CD4-positive, alpha-beta T cell treated with Interferon alpha-2 for 1 hour (primary cell): ENCODE measurements around the gene TBL3.

ENCODE experiments used
- DNase-seq, 2 donors: peaks; one replicate each; pipeline ENCODE4 v3.0.0-alpha.2; 2020 to 2022

The TBL3 gene

GRCh38 chr16:1965396-1966001, 6.4 kb upstream of the TBL3 start:
- peak in 1 of 2 donors; percentile 38 for DNase-seq

- no peak for DNase-seq
These were observed 5.4 kb upstream of the TBL3 start, which contains the start of gene RNF151 for GRCh38 chr16:1966460-1966859. Gene RNF151 (plus strand): TSS chr16:1966856. CDS start chr16:1966882, 26 bp downstream.

DNA sequence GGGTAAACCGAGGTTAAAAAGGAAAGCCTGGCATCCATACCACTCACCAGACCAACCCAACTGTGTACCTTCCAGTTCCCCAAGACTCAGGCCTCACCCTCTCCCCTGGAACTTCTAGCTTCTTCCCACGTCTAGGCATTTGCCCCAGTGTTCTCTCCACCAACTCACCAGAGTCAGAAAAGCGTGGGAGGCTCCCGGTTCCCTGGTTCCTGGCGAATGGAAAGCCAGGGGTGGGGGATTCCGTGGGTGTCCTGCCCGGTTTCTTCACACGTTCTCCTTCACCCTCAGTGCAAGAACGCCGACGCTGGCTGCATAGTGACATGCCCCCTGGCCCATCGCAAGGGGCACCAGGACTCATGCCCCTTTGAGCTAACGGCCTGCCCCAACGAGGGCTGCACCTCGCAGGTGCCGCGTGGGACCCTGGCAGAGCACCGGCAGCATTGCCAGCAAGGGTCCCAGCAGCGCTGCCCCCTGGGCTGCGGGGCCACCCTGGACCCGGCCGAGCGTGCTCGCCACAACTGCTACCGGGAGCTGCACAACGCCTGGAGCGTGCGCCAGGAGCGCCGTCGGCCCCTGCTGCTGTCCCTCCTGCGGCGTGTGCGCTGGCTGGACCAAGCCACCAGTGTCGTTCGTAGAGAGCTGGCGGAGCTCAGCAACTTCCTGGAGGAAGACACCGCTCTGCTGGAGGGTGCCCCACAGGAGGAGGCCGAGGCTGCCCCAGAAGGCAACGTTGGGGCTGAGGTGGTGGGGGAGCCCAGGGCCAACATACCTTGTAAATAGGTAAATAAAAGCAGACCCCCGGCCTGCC, 3.5 kb upstream of the TBL3 start:
- DNase-seq, result no peak

DNA sequence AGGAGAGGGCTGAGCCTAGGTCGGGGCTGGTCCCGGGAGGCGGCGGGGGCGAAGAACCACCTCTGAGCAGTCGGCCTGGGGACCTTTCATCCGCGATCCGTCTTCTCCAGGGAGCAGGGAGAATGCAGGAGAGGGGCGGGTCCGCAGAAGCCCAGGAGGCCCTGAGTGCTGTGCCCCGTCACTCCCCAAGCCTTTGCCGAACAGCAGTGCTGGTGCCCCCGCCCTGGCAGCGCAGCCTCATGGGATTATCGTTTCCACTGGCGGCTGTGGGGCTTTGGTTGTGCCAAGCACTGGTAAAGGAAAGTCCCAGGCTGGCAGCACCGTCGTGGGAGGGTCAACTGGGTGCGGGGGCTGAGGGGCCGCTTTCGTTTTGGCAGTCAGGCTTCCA, 631 bp downstream of the TBL3 start:
- DNase-seq, result no peak

DNA sequence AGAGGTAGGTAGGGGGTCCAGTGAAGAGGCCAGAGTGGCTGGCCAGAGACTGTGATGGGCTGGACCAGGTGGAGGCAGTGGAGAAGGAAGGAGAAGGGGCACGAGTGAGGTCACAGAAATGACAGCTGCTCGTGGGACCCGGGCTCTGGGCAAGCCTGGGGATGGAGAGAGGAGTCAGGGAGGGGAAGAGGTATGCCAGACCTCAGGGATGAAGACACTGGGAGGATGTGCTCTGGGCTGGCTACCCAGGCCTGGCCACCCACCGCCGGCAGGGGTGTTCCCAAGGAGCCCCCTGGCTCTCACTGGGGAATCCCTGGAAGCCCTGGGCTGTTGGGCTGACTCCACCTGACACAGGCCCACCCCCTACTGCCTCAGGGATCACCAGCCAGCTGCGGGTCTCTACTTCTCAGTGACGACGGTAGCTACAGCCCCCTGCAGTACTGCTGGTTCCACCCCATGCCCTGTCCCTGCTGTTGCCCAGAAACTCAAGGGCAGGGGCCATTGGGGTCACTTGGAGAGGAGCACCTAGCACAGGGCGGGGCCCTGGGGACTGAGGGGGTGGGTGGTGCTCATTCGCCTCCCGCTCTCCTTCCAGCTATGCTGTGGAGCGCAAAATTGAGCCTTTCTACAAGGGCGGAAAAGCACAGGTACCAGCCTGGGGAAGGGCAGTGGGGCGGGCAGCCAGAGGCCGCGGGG, 1.8 kb downstream of the TBL3 start:
- no peak for DNase-seq

GRCh38 chr16:1974157-1975070, 2.6 kb downstream of the TBL3 start:
- DNase-seq, result no peak

GRCh38 chr16:1975432-1976215, 3.8 kb downstream of the TBL3 start:
- DNase-seq, result no peak

DNA sequence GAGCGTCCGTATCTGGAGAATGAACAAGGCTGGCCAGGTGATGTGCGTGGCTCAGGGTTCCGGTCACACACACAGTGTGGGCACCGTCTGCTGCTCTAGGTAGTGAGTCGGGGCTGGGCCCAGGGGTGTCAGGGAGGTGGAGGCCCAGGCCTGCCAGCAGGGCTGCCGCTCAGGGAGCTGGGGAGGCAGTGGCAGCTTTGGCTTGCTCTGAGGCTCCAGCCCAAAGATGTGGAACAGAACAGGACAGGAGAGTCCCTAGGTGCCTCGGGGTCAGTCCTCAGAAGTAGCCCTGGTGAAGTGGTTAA, 4.3 kb downstream of the TBL3 start:
- no peak for DNase-seq

DNA sequence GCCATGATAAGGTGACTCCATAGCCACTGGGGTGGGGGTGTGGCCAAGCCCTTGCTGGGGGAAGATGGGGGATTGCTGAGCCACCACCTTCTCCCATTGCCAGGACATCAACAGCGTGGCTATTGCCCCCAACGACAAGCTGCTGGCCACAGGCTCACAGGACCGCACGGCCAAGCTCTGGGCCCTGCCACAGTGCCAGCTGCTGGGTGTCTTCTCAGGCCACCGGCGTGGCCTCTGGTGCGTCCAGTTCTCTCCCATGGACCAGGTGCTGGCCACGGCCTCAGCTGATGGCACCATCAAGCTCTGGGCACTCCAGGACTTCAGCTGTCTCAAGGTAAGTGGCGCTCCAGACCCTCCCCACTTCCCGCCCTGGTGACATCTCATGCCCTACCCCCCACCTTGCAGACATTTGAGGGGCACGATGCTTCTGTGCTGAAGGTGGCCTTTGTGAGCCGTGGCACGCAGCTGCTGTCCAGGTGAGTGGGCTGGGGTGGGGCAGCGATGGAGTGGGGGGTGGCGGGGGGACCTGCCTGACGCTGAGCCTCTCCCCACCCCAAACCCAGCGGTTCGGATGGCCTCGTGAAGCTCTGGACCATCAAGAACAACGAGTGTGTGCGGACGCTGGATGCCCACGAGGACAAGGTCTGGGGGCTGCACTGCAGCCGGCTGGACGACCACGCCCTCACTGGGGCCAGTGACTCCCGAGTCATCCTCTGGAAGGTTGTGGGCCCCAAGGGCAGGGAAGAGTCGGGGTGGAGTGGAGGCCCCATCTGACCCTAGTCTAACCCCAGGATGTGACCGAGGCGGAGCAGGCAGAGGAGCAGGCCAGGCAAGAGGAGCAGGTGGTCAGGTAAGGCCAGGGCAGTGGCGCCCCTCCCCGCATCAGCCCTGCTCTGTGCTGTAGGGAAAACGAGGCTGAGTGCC, 5.4 kb downstream of the TBL3 start:
- DNase-seq, result no peak

DNA sequence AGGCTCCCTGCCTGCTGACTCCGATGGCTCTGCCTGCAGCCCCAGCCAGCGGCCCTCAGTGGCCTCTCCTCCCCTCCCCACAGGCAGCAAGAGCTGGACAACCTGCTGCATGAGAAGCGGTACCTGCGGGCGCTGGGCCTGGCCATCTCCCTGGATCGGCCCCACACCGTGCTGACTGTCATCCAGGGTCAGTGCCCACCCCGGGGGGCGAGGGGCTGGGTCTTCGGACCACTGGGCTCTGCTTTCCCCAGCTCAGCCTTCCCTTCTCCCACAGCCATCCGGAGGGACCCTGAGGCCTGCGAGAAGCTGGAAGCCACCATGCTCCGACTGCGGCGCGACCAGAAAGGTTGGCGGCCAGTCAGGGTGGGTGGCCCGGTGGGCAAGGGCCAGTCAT, 6.0 kb downstream of the TBL3 start:
- DNase-seq, result no peak

- DNase-seq, result no peak
These were observed 6.7 kb downstream of the TBL3 start for GRCh38 chr16:1978476-1979120.

DNA sequence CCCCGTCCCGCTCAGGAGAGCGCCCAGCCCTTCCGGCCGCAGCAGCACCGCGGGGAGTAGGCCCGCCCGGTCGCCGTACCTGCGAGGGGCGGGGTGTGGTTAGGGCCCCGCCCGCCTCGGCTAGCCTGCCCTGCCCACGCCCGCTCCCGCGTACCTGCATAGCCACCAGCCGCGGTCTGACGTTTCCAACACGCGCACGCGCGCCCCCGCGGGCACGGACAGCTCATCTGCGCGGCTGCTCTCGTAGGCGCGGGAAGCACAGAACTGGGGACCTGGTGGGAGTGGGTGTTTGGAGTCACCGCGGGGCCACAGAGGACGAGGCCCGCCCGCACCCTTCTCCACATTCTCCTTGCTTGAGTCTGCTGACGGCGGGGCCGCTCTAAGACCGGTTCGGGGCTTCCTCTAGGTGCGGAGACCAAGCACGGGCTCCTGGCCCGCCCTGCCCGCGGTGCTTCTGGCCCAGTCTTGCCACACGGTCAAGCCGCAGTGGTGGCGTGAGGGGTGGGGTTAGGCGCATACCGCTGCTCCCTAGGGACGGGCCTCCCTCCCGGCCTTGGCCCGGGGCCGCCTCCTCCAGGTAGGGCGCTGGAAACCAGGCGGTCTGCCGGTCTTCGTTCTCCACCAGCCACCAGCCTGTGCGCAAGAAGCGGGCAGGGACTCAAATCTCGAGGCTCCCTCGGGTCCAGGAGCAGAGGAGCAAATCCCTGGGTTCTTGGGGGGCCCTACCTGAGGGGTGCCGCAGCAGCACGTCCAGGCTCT, 7.6 kb downstream of the TBL3 start:
- DNase-seq, result peak in 1 of 2 donors; percentile 52

DNA sequence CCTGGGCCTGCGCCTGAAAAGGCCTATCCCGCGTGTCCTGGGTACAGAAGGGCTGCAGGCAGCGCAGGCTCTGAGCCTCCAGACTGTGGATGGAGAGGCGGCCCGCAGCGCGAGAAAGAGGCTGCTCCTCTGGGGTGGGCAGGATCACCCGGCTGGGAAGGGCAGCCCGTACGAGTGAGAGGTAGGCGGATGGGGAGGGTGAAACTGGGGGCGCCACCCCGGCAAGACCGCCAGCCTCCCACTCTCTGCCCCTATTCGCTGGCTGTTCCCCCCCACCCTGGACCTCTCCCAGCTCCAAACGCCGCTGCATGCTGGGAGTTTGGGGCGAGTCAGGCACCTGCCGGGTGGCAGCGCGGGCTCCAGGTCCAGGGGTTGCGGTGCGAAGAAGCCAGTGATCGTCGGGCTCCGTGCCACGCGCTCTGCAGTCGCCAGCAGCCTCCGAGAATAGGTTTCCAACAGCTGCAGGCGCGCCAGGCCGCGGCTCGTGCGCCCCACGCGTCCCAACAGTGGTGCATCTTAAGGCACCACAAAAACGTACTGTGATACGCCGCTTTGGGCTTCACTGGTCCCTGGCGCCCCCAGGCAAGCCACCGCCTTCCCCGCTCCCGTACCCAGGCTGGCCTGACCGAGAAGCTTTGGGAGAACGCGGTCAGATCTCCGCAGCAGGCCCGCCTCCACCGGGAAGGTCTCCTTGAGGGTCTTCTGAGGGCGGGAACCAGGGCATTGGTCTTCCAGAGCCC, 8.3 kb downstream of the TBL3 start:
- DNase-seq, result no peak

DNA sequence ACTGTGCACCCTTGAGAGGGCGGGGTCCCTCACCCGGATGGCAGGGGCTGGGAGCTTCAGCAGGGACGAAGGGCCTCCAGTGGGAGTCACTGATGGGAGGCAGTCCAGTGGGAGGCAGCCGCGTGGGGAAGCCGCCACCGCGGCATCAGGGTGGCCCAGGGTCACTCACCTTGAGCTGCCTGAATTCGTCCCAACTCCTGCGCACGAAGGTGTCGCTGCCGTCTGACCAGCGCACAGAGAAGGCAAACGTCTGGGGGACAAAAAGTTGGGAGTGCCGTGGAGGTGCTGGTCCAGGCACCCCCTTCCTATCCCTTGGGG, 8.9 kb downstream of the TBL3 start:
- no peak for DNase-seq

DNA sequence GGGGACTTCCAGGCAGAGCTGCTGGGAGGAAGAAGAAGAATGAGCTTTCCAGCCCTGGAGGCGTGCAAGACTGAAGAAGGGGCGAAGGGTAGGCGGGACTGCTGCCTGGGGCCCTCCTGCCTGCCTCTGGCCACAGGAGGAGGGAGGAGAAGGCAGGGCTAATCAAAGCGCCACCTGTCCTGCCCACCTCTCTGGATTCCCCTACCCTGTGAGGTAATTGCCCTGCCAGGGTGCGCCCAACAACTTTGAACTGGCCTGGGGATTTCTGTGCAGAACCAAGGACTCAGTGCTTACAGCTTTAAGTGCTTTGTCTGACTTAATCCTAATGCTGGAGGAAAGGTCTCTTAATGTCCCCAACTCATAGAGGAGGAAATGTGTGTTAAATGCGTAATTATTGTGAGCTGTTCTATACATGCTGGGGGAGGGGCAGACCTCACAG, 9.6 kb downstream of the TBL3 start, which contains the start of gene NOXO1:
Gene NOXO1, minus strand, starts transcription at position 72 of the 439 bp plus-strand sequence. CDS start 290 bp downstream, outside the sequence.
- no peak for DNase-seq

- no peak for DNase-seq
These were observed 10.2 kb downstream of the TBL3 start for GRCh38 chr16:1982013-1982433.

- DNase-seq, result no peak
These were observed 11.2 kb downstream of the TBL3 start for GRCh38 chr16:1982991-1983543.

DNA sequence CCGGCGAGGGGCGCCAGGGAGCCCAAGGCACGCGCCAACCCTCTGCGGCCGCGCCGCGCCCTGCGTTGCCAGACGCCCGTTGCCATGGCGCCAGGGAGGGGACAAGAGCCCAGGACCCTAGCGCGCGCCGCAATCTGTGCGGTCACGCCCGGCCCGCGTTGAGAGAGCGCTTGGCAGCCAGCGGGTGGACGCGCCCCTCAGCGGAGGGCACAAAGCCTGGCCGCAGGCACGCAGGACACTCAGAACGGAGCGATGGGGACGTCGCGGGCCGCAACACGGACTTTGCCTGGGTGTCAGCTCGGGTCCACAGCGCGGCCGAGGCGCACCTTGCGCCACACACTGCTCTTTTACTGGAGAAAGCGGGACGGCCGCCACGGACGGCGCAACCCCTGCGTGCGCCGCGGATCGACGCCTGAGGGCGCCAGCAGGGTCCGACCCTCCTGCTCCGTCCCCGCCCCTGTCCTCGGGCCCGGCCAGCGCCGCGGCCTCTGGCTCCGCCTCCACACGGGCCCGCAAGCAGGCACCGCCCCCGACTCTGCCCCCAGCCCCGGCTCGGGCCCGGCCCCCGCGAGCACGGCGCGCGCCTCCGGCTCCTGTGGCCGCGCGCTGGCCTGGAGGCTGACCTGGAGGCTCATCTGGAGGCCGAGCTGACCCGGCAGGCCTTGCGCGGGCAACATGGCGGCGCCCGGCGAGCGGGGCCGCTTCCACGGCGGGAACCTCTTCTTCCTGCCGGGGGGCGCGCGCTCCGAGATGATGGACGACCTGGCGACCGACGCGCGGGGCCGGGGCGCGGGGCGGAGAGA, 11.9 kb downstream of the TBL3 start, which contains the start of gene GFER:
Gene GFER, plus strand, starts transcription at position 650 of the 803 bp plus-strand sequence. Its CDS starts 26 bp downstream, at position 676.
- peak; percentile 82 to 83 for DNase-seq
